B cell (primary cell): ENCODE results near the gene SNAP47. TPM values are rescaled to one million over a fixed set of nuclear protein-coding genes. Genes with fewer than 3 reads are reported as not detected.

Experiments
- ATAC-seq: fragments of 200-7000 bp; cut with Tn5 transposase; one replicate; pipeline ENCODE4 v1.10.0; 2021; ENCODE audit warnings: low read depth, mild to moderate bottlenecking, moderate number of reproducible peaks, moderate library complexity
- CTCF ChIA-PET: fragments of 350-600 bp; sonication (Branson Sonifier 250); formaldehyde crosslinking; loops from one replicate; lab custom pipeline; 2021; ENCODE audit warnings: antibody characterized with exemption, inconsistent platforms; lab: Charles Lee
- POLR2A ChIA-PET: fragments of 350-600 bp; sonication (Branson Sonifier 250); formaldehyde crosslinking; loops from one replicate; lab custom pipeline; 2021; ENCODE audit warnings: antibody characterized with exemption; lab: Charles Lee
- DNase-seq: peaks from one replicate; pipeline ENCODE4 v3.0.0; 2013
- H2AFZ ChIP-seq: 2 replicates; pipeline ENCODE4 v1.6.1; 2012; ENCODE audit warnings: mild to moderate bottlenecking, low read depth, low read length; ENCODE audit not compliant: insufficient read depth, poor library complexity, severe bottlenecking
- H3K27ac ChIP-seq, 2 donors: 1 replicate in 1 of 2; 2 replicates in 1 of 2; pipeline ENCODE4 v1.5.1; 2012 to 2013; ENCODE audit warnings: low read length in 2 of 2, mild to moderate bottlenecking in 2 of 2, moderate library complexity in 1 of 2
- H3K27me3 ChIP-seq, 4 experiments: fragments of 200-600 bp in 1 of 4; sonication (generic) in 1 of 4; replicated peaks in 1 of 4; 1 replicate in 2 of 4; 2 replicates in 2 of 4; pipeline versions ENCODE4 v1.6.1 to v1.7.0; 2013 to 2016; ENCODE audit warnings: low read length in 3 of 4, mild to moderate bottlenecking in 2 of 4, mixed read lengths in 1 of 4, moderate library complexity in 1 of 4; ENCODE audit not compliant: insufficient read depth in 4 of 4, control insufficient read depth in 3 of 4; ENCODE audit errors: control extremely low read depth in 1 of 4
- H3K36me3 ChIP-seq, 2 experiments: replicated peaks in 1 of 2; 1 replicate in 1 of 2; 2 replicates in 1 of 2; pipeline versions ENCODE4 v1.6.1 to v1.7.1; 2013; ENCODE audit warnings: low read length in 1 of 2; ENCODE audit not compliant: insufficient read depth in 2 of 2, control insufficient read depth in 1 of 2; ENCODE audit errors: control extremely low read depth in 1 of 2, extremely low read depth in 1 of 2
- H3K4me1 ChIP-seq, 2 donors: fragments of 200-600 bp in 1 of 2; sonication (generic) in 1 of 2; 1 replicate in 1 of 2; 2 replicates in 1 of 2; pipeline versions ENCODE4 v1.5.1 to v1.6.1; 2013 to 2017; ENCODE audit warnings: low read length in 2 of 2; ENCODE audit not compliant: control insufficient read depth in 2 of 2, insufficient read depth in 2 of 2
- H3K4me2 ChIP-seq: replicated peaks from 2 replicates; pipeline ENCODE3; 2012; ENCODE audit warnings: mild to moderate bottlenecking, low read depth, low read length; ENCODE audit not compliant: poor library complexity, severe bottlenecking
- H3K4me3 ChIP-seq, 5 experiments: fragments of 200-600 bp in 1 of 5; sonication (generic) in 1 of 5; 1 replicate in 3 of 5; 2 replicates in 2 of 5; pipeline versions ENCODE4 v1.5.1 to v1.7.0; 2011 to 2016; ENCODE audit warnings: low read length in 4 of 5, mild to moderate bottlenecking in 4 of 5, low read depth in 2 of 5, control low read depth in 1 of 5, moderate library complexity in 1 of 5; ENCODE audit not compliant: insufficient read depth in 1 of 5; ENCODE audit errors: control extremely low read depth in 1 of 5, extremely low read depth in 1 of 5
- H3K79me2 ChIP-seq: fragments of 200-600 bp; sonication (generic); one replicate; pipeline ENCODE4 v1.6.0; 2016; ENCODE audit warnings: low read length; ENCODE audit not compliant: control insufficient read depth, insufficient read depth
- H3K9ac ChIP-seq: fragments of 200-600 bp; sonication (generic); 2 replicates; pipeline ENCODE4 v1.6.1; 2017; ENCODE audit warnings: mild to moderate bottlenecking, low read length, moderate library complexity
- H3K9me3 ChIP-seq, 3 donors: one replicate each; pipeline versions ENCODE4 v1.6.1 to v1.7.1; 2013; ENCODE audit warnings: low read length in 2 of 3; ENCODE audit not compliant: control insufficient read depth in 2 of 3, insufficient read depth in 1 of 3; ENCODE audit errors: control extremely low read depth in 1 of 3
- H4K20me1 ChIP-seq: 2 replicates; pipeline ENCODE4 v1.6.0; 2012; ENCODE audit warnings: mild to moderate bottlenecking, low read length; ENCODE audit not compliant: insufficient read depth, control insufficient read depth, poor library complexity, severe bottlenecking
- H3K27ac Mint-ChIP-seq: one replicate; pipeline ENCODE4 v1.8.0; 2021; ENCODE audit warnings: mixed read lengths
- H3K27me3 Mint-ChIP-seq: one replicate; pipeline ENCODE4 v1.8.0; 2021; ENCODE audit warnings: mixed read lengths
- H3K4me1 Mint-ChIP-seq: one replicate; pipeline ENCODE4 v1.8.0; 2021; ENCODE audit warnings: mixed read lengths
- H3K4me3 Mint-ChIP-seq: one replicate; pipeline ENCODE4 v1.8.0; 2021; ENCODE audit warnings: mixed read lengths
- H3K9me3 Mint-ChIP-seq: one replicate; pipeline ENCODE4 v1.8.0; 2022; ENCODE audit warnings: mixed read lengths; ENCODE audit not compliant: insufficient read depth
- CTCF ChIP-seq: fragments of 200-600 bp; IDR thresholded peaks from one replicate; pipeline ENCODE4 v1.8.0; 2022; ENCODE audit warnings: antibody characterized with exemption, mild to moderate bottlenecking
- EZH2 ChIP-seq: IDR thresholded peaks from 2 replicates; pipeline ENCODE4 v1.6.1; 2012; ENCODE audit warnings: borderline replicate concordance, low read depth, mild to moderate bottlenecking, moderate library complexity, low read length; ENCODE audit not compliant: insufficient read depth, poor library complexity, severe bottlenecking
- WGBS: methylation state at CpG from one replicate; pipeline ENCODE4 v1.1.5; 2013; ENCODE audit warnings: missing lambda C conversion rate; ENCODE audit not compliant: insufficient coverage; 5-methylcytosine and 5-hydroxymethylcytosine counted together
- intact Hi-C: fragments of 100-400 bp; cut with micrococcal nuclease; formaldehyde crosslinking; loops from one replicate; pipeline ENCODE4 v1.10.0; 2022
- polyA plus RNA-seq: library from polyadenylated mRNA; depleted of rRNA; stranded (reverse); fragments of >200 nt; gene quantifications from 2 replicates; pipeline ENCODE4 v1.2.3, GENCODE V29; 2012
- total RNA-seq, 2 donors: library from RNA; stranded (reverse); fragments of 120-200 nt in 1 of 2; gene quantifications; 1 replicate in 1 of 2; 2 replicates in 1 of 2; pipeline versions ENCODE4 v1.2.3 to v1.2.4, GENCODE V29; 2013 to 2022

The SNAP47 gene
- total and polyA plus RNA-seq, 2 donors (not counting 1 experiment from before 2014, with no cell fraction given) = 25.6 to 34.9 TPM

GRCh38 chr1:227747382-227747781, 12.1 kb downstream of the SNAP47 start:
- Histone ChIP-seq H3K27me3 (no peaks in the 10 kb centered on the region), H2AFZ (no peak overlapping the region), H3K27ac (no peak overlapping the region), H3K79me2 (peaks cover 82% of the 10 kb centered on the region), H3K36me3 (peaks cover 0 to 37% of the 10 kb centered on the region in 2 experiments), H3K4me2 (no peak overlapping the region), H3K4me1 (no peaks in the 10 kb centered on the region), H3K9me3 (no peaks in the 10 kb centered on the region), H3K4me3 (no peak overlapping the region), H3K9ac (no peak overlapping the region), H4K20me1 (peaks cover 44% of the 10 kb centered on the region)
- H3K27ac Mint-ChIP-seq = no peak overlapping the region
- TF ChIP-seq CTCF = no peak
- TF ChIP-seq EZH2 = no peak
- POLR2A ChIA-PET = no interaction called here
- no peaks in the 10 kb centered on the region for H3K27me3 Mint-ChIP-seq
- ATAC-seq = no peak
- H3K9me3 Mint-ChIP-seq = no peaks in the 10 kb centered on the region
- no peak overlapping the region for H3K4me3 Mint-ChIP-seq
- no peak for DNase-seq
- peaks cover 12% of the 10 kb centered on the region for H3K4me1 Mint-ChIP-seq
- CTCF ChIA-PET = interaction anchor here (1.1 kb wide), 1 partner anchor 11 kb away, joined by 3 read pairs; no protein-coding TSS in a partner anchor
- intact Hi-C loops = no loop called here
- 85% methylated on average over 8 of the region's 8 CpGs for WGBS

GRCh38 chr1:227747948-227748495, 12.8 kb downstream of the SNAP47 start:
- no peak for ATAC-seq
- 97% methylated on average over 18 of the region's 18 CpGs for WGBS
- Histone ChIP-seq H3K9ac (no peak overlapping the region), H3K27ac (no peak overlapping the region), H3K4me3 (no peak overlapping the region), H3K27me3 (no peaks in the 10 kb centered on the region), H3K36me3 (peaks cover 0 to 37% of the 10 kb centered on the region in 2 experiments), H2AFZ (no peak overlapping the region), H3K4me2 (no peak overlapping the region), H4K20me1 (peaks cover 44% of the 10 kb centered on the region), H3K4me1 (no peaks in the 10 kb centered on the region), H3K9me3 (no peaks in the 10 kb centered on the region), H3K79me2 (peaks cover 80% of the 10 kb centered on the region)
- Mint-ChIP-seq H3K9me3 (no peaks in the 10 kb centered on the region), H3K27me3 (no peaks in the 10 kb centered on the region), H3K4me1 (peaks cover 12% of the 10 kb centered on the region), H3K4me3 (no peak overlapping the region), H3K27ac (no peak overlapping the region)
- TF ChIP-seq EZH2 (no peak), CTCF (no peak)
- intact Hi-C loops = no loop called here
- ChIA-PET CTCF (interaction anchor here (1.1 kb wide), 1 partner anchor 10 kb away, joined by 3 read pairs; no protein-coding TSS in a partner anchor), POLR2A (no interaction called here)
- DNase-seq = no peak
